Heart left ventricle (tissue), 16 donors: ENCODE results near the gene CLCF1. TPM values are rescaled to one million over a fixed set of nuclear protein-coding genes. Genes with fewer than 3 reads are reported as not detected.

ENCODE experiments used
- ATAC-seq, 4 donors: fragments of 200-7000 bp; cut with Tn5 transposase; one replicate each; pipeline ENCODE4 v1.9.1; 2020 to 2022; ENCODE audit warnings: moderate library complexity in 4 of 4, mild to moderate bottlenecking in 3 of 4, moderate number of reproducible peaks in 1 of 4
- DNase-seq, 5 donors: peaks; one replicate each; pipeline ENCODE4 v3.0.0-alpha.2; 2020
- H3K27ac ChIP-seq, 12 donors: fragments of 200-600 bp; sonication (generic) in 4 of 12; one replicate each; pipeline versions ENCODE4 v1.5.0 to v1.8.0; 2016 to 2022; ENCODE audit warnings: mild to moderate bottlenecking in 2 of 12
- H3K27me3 ChIP-seq, 9 donors: fragments of 200-600 bp; sonication (generic) in 2 of 9; one replicate each; pipeline versions ENCODE4 v1.5.1 to v1.8.0; 2016 to 2022; ENCODE audit warnings: mild to moderate bottlenecking in 3 of 9
- H3K36me3 ChIP-seq, 9 donors: fragments of 200-600 bp; sonication (generic) in 2 of 9; one replicate each; pipeline versions ENCODE4 v1.5.0 to v1.8.0; 2018 to 2022; ENCODE audit warnings: mild to moderate bottlenecking in 2 of 9
- H3K4me1 ChIP-seq, 12 donors: fragments of 200-600 bp; sonication (generic) in 4 of 12; one replicate each; pipeline versions ENCODE4 v1.5.0 to v1.8.0; 2016 to 2022; ENCODE audit warnings: mild to moderate bottlenecking in 3 of 12
- H3K4me3 ChIP-seq, 12 donors: fragments of 200-600 bp; sonication (generic) in 4 of 12; one replicate each; pipeline versions ENCODE4 v1.5.0 to v1.8.0; 2017 to 2022; ENCODE audit warnings: mild to moderate bottlenecking in 9 of 12, moderate library complexity in 4 of 12
- H3K9me3 ChIP-seq, 12 donors: fragments of 200-600 bp; sonication (generic) in 4 of 12; one replicate each; pipeline versions ENCODE4 v1.5.0 to v1.8.0; 2016 to 2022; ENCODE audit warnings: mild to moderate bottlenecking in 1 of 12
- CTCF ChIP-seq, 12 donors: fragments of 200-600 bp; sonication (generic) in 4 of 12; IDR thresholded peaks; one replicate each; pipeline versions ENCODE4 v1.5.0 to v1.8.0; 2018 to 2022; ENCODE audit warnings: antibody characterized with exemption in 12 of 12, mild to moderate bottlenecking in 5 of 12
- POLR2A ChIP-seq, 2 donors: fragments of 450-650 bp; IDR thresholded peaks; one replicate each; pipeline ENCODE4 v1.6.1; 2017; ENCODE audit warnings: antibody characterized with exemption in 2 of 2, mild to moderate bottlenecking in 2 of 2, moderate library complexity in 2 of 2
- whole genome bisulfite sequencing, 4 donors: extraction: QIAGEN DNeasy Blood & Tissue Kit in 2 of 4; methylation state at CpG; one replicate each; pipeline versions ENCODE4 v1.1.5 to v1.1.7; 2013 to 2018; 5-methylcytosine and 5-hydroxymethylcytosine counted together
- intact Hi-C, 10 donors: fragments of 100-400 bp; cut with DNase I; formaldehyde crosslinking; loops; one replicate each; pipeline versions ENCODE4 v1.11.1 to v1.14.2; 2022
- polyA plus RNA-seq, 2 donors: library from polyadenylated mRNA; stranded (reverse); fragments of 200-250 nt; gene quantifications; one replicate each; pipeline ENCODE4 v1.2.3, GENCODE V29; 2013
- total RNA-seq, 9 donors: library from RNA; depleted of rRNA in 2 of 9; stranded (reverse); fragments of >200 nt in 2 of 9; fragmentation: NEBNext Ultra II Directional in 3 of 9; extraction: Animal tissue kit (Norgen Biotek cat#: 25700) in 3 of 9; gene quantifications; one replicate each; pipeline versions ENCODE4 v1.1.0 to v1.2.4, GENCODE V29; 2016 to 2023
- donor health status: ischemic (EF 13 %, LVEDD 7.1; RV severe dilation, severe dysfunction).
- donor health status: healthy with polysubstance abuse.
- donor health status: DM: no; HTN: yes; CAD: no.
- donor health status: DM: no; HTN: no; CAD: no.
- donor health status: ischemic (EF 25% LVEDD 6.9; RV normal size, moderate dysfunction).
- donor health status: ischemic (EF 25% LVEDD 5.7; RV mildly dilated, moderate dysfunction).
- donor health status: healthy.
- donor health status: DM: yes; HTN: yes; CAD: no.
- donor health status: ischemic (EF 35%, LVEDD 5.7; RV mildly dilated, moderate dysfunction).
- donor health status: nonischemic (EF 11% LVEDD 7.7; RV severe dilation, severe dysfunction).
- donor health status: DM: yes; HTN: yes; CAD: no.
- donor health status: PGD.
- donor health status: ischemic (EF 29% LVEDD 5.4; RV normal size, mild dysfunction).
- donor health status: nonischemic (EF 23%, LVEDD 6.1; RV moderate dilation, normal function).

The CLCF1 gene
- total and polyA plus RNA-seq, 11 donors: 0.25 to 17.1 (median 1.7) TPM

GRCh38 chr11:67381244-67381972, 8.0 kb upstream of the CLCF1 start:
- intact Hi-C loops: loop anchor here in 7 of 10 donors (1.0 to 5.0 kb wide), 5 partner anchors 24 to 299 kb away; partner anchors contain the start of gene GRK2 (in 1 of the 7)
- Histone ChIP-seq H3K9me3 (no peaks in the 10 kb centered on the region), H3K27ac (peak overlapping the region in 1 of 12 donors; percentile 69), H3K36me3 (no peaks in the 10 kb centered on the region), H3K4me3 (no peak overlapping the region), H3K27me3 (no peaks in the 10 kb centered on the region), H3K4me1 (peaks cover 0 to 20% (median 5%) of the 10 kb centered on the region in 12 donors)
- DNase-seq: no peak
- no peak for ATAC-seq
- 82 to 85% (median 82%) methylated on average over 13 of the region's 13 CpGs for WGBS, 4 donors
- no peak for TF ChIP-seq CTCF (IDR thresholded peaks at IDR 0.05)

GRCh38 chr11:67379061-67380058, 6.0 kb upstream of the CLCF1 start:
- Histone ChIP-seq H3K27ac (no peak overlapping the region), H3K36me3 (no peaks in the 10 kb centered on the region), H3K9me3 (no peaks in the 10 kb centered on the region), H3K4me3 (no peak overlapping the region), H3K27me3 (peaks cover 0 to 6% (median 0%) of the 10 kb centered on the region in 9 donors), H3K4me1 (peaks cover 0 to 31% (median 5%) of the 10 kb centered on the region in 12 donors)
- TF ChIP-seq CTCF (IDR thresholded peaks at IDR 0.05) (no peak), POLR2A (IDR thresholded peaks at IDR 0.05) (no peak)
- 80 to 83% (median 82%) methylated on average over 18 to 23 of the region's 23 CpGs for WGBS, 4 donors
- DNase-seq (no peak), ATAC-seq (no peak)
- intact Hi-C loops: loop anchor here in 7 of 10 donors (5.0 kb wide), 4 partner anchors 32 to 297 kb away; partner anchors contain the start of gene GRK2 (in 1 of the 7)

- ATAC-seq: no peak
- intact Hi-C loops: no loop called here
- DNase-seq: no peak
- no peak overlapping the region for H3K4me3 ChIP-seq
- H3K9me3 ChIP-seq: no peaks in the 10 kb centered on the region
- H3K27ac ChIP-seq: no peak overlapping the region
- H3K27me3 ChIP-seq: peaks cover 0 to 6% (median 0%) of the 10 kb centered on the region in 9 donors
- peaks cover 0 to 38% (median 12%) of the 10 kb centered on the region in 12 donors for H3K4me1 ChIP-seq
- no peaks in the 10 kb centered on the region for H3K36me3 ChIP-seq
- WGBS, 4 donors: 92 to 100% (median 94%) methylated on average over 2 to 4 of the region's 4 CpGs
- TF ChIP-seq POLR2A (IDR thresholded peaks at IDR 0.05) (no peak), CTCF (IDR thresholded peaks at IDR 0.05) (no peak)
These were observed 5.1 kb upstream of the CLCF1 start for GRCh38 chr11:67378544-67378943.
